Middle frontal gyrus (tissue), 1 donor: ENCODE results near the gene PANX2.

Experiments used
- DNase-seq: peaks from one replicate; pipeline ENCODE4 v3.0.0-alpha.2; 2015; ENCODE audit warnings: low spot score; ENCODE audit errors: extremely low spot score

The PANX2 gene

DNA sequence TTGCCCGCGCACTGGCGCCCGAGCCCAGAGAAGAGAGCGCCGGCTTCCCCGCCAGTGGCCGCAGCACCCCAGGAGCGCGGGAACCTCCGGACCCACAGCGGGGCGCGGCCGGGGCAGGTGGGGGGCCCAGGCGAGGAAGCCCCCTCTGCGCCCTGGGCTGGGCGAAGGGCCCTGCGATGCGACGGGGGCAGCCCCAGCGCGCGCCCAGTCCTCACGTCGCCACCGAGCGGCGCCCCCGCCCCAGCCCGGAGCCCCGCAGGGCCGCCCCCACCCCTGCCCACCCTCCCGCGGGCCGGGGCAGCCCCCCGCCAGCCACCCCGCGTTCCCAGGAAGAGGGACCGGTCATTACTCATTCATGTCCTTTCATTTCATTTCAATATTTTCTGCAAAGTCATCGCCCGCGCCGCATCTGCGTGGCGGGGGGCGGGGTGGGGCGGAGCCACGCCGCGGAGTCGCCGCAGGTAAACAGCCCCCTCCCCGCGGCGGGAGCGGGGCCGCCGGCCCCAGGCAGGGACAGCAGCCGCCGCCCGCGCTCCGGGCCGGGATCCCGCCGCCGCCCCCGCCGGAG, 673 bp upstream of the PANX2 start:
- DNase-seq = no peak

DNA sequence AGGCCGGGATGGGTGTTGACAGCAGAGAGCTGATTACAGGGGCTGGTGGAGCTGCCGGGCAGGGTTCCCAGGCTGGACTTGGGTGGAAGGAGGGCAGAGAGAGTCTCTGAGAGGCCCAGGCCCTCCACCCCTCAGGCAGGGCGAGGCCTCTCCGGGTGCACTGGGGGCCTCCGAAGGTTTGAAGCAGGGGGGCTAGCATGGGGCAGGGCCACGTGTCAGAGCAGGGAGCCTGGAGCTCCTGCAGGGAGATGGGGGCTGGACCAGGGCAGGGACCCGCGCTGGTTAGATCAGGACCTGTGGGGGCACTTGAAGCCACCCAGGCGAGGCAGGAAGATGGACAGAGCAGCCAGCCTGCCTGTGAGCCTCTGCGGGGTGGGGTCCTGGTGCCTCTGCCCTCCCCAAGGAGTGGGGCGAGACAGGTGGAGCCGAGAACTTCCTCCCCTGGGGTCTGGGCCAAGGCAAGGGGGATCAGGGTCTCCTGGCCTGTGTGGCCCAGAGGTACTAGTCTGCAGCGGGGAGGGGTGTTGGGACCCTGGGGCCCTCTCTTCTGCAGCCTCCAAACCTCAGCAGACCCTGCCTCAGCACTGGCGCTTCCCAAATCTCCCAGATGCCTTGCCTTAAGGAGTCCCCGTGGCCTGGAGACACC, 911 bp downstream of the PANX2 start:
- no peak for DNase-seq

DNA sequence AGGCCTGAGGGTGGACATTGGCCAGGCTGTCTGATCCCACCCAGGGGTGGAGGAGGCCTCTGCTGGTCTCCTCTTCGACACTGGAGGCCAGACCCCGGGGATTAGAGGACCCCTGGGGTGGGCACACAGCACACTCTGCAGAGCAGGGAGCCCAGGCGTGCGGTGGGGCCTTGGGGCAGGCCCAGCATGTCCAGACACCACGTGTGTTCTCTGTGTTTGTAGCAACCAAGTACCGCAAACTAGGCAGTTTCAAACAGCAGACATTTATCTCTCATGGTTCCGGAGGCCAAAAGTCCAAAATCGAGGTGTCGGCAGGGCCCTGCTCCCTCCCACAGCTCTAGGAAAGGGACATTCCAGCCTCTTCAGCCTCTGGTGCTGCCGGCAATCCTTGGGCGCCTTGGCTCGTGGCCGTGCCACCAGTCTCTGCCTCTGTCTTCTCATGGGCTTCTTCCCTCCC, 1.5 kb downstream of the PANX2 start:
- no peak for DNase-seq

DNA sequence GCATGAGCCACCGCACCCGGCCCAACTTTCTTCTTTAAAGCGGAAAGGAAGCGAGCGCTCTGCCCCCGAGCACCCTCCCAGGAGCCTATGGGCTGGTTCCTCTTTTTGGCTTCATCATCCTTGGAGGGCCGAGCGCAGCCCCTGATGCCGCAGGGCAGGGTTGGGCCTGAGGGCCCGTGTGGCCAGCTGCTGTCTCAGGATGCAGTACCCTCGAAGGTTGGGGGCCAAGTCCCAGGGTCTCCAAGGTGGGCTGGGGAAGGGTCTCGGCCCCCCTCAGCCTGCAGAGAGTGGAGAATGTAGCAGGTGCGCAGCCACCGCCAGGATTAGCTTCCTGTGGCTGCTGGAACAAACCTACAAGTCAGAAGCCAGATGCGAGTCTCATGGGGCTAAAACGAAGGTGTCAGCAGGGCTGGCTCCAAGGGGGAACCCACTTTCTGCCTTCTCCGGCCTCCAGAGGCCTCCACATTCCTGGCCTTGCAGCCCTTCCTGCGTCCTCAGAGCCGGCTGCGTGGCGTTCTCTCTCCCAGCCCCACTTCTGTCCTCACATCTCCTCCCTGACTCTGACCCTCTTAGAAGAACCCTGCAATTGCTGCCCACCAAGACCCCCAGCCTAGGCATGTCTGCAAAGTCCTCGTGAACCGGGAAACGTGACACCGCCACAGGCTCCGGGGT, 2.9 kb downstream of the PANX2 start:
- DNase-seq = no peak

DNA sequence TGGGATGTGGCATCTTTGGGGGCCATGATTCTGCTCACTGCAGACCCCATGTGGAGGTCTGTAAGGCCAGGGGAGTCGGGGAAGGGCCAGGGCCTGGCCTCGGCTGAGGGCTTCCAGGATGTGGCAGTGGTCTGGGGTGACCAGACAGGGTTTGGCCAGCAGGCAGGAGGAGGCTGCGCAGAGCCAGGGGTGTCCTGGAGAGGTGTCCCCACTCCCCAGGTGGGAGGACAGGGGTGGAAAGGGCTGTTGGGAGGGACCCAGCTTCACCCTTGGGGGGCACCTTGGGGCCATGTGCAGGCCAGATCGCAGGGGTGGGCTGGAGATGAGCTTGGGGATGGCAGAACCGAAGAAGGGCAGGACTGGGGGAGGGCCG, 3.4 kb downstream of the PANX2 start:
- DNase-seq = no peak

DNA sequence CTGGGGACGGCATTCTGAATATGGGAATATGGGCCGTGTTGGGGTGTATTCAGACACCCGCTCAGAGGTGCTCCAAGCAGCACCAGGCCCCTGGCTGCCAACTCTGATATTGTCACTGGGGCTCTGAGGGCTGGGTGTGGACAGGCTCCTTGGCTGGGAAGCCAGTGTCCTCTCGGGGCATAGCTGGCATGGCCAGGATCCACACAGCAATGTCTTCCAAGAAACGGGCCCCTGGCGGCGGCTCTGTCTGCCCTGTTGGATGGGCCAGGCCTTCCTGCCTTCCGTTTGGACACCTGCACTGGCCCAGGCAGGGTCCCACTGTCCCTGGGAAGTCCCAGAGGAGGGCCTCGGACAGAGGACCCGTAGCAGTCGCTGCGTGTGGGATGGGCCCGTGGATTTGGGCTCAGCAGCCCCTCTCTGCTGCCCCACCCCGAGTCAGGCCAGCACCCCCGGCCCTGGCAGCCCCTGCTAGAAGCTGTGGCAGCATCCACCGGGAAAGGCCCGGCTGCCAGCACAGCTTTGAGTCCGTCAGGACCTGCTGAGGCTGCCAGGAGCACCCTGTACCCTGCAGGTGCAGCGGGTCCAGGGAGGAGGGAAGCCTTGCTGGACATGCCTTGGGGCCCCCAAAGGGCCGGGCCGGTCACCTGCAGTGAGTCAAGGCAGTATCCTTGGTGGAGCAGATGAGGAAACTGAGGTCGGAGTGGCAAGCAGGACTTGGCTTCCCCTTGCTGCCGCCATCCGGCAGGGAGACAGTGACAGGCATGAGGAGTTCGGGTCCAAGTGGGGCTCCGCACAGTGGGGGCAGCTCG, 4.1 kb downstream of the PANX2 start:
- DNase-seq = no peak

DNA sequence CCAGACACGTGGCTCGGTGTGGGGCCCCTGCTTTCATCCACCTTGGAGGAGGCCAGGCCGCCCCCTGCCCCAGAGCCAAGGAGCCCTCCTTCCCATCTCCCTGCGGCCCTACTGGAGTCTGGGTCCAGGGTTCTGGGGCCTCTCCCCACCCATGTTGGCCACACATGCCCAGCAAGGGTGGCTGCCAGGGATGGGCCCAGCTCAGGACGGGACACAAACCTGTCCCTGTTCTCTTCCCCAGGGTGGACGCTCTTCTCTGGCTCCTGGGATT, 4.6 kb downstream of the PANX2 start:
- DNase-seq = no peak

DNA sequence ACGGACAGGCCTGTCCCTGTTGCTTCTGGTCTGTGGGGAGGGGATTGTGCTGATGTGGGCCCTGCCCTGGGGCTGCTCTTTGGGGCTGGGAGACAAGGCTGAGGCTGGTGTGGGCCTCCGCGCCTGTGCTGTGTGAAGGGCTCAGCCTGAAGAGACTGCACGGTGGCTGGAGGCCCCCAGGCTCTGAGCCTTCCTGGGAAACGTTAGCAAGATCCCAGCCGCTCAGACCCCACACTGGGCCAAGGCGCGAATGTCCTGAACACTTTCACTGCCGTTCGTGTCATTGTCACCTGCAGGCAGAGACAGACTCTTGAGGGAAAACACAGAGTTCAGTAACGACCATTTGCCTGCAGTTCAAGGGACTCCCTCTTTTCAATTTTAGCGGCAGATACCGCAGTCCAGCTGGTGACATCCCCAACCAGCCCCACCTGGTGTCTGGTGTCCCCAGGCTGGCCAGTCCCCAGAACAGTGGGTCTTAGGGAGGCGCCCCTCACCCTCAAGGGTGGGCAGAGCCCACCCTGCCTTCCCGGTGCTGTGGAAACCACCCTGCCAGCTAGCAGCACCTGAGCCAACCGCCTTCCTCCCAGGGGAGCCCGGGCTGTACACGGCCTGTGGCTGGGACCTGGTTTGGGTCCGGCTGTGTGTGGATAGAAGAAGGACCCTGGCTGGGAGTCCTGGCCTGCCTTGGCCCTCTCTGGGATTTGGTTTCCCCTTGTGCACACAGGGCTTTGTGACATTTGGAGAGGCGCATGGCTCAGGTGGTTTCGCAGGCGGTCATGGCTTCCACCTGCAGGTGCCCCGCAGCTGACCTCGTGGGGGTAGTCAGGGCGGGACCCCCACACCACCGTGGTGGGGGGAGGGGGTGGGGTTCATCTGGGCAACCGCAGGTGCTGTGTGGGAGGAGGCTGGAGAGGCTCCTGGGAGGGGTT, 5.7 kb downstream of the PANX2 start:
- no peak for DNase-seq

DNA sequence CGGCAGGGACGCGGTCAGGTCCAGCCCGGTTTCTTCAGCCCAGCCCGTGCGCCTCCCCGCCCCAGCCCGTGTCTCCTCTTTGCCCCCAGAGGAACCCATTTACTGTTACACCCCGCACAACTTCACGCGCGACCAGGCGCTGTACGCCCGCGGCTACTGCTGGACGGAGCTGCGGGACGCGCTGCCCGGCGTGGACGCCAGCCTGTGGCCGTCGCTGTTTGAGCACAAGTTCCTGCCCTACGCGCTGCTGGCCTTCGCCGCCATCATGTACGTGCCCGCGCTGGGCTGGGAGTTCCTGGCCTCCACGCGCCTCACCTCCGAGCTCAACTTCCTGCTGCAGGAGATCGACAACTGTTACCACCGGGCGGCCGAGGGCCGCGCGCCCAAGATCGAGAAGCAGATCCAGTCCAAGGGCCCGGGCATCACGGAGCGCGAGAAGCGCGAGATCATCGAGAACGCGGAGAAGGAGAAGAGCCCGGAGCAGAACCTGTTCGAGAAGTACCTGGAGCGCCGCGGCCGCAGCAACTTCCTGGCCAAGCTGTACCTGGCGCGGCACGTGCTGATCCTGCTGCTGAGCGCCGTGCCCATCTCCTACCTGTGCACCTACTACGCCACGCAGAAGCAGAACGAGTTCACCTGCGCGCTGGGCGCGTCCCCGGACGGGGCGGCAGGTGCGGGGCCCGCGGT, 6.5 kb downstream of the PANX2 start:
- DNase-seq = no peak

DNA sequence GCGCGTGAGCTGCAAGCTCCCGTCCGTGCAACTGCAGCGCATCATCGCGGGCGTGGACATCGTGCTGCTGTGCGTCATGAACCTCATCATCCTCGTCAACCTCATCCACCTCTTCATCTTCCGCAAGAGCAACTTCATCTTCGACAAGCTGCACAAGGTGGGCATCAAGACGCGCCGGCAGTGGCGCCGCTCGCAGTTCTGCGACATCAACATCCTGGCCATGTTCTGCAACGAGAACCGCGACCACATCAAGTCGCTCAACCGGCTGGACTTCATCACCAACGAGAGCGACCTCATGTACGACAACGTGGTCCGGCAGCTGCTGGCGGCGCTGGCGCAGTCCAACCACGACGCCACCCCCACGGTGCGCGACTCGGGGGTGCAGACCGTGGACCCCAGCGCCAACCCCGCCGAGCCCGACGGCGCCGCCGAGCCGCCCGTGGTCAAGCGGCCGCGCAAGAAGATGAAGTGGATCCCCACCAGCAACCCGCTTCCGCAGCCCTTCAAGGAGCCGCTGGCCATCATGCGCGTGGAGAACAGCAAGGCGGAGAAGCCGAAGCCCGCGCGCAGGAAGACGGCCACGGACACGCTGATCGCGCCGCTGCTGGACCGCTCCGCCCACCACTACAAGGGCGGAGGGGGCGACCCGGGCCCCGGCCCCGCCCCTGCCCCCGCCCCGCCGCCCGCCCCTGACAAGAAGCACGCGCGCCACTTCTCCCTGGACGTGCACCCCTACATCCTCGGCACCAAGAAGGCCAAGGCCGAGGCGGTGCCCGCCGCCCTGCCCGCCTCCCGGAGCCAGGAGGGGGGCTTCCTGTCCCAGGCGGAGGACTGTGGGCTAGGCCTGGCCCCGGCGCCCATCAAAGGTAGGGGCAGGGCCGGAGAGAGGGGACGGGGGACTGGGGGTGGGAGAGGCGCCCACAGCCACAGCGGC, 7.3 kb downstream of the PANX2 start:
- DNase-seq = no peak

DNA sequence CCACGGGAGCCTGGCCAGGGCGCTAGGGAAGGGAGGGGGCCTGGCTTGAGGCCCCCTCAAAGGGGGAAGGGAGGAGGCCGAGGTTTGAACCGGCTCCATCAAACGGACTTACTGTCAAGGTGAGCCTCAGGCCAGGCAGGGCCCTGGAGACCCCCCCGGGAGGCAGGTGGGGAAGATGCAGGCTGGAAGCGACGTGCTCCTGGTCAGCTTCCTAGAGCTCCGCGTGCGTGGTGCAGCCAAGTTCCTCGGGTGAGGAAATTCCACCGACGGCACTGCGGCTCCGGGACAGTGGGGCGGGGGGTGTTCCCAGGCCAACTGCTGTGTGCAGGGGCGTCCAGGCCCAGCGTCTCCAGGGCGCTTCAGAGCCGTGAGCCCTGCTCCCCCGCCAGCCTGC, 7.9 kb downstream of the PANX2 start:
- DNase-seq = no peak

DNA sequence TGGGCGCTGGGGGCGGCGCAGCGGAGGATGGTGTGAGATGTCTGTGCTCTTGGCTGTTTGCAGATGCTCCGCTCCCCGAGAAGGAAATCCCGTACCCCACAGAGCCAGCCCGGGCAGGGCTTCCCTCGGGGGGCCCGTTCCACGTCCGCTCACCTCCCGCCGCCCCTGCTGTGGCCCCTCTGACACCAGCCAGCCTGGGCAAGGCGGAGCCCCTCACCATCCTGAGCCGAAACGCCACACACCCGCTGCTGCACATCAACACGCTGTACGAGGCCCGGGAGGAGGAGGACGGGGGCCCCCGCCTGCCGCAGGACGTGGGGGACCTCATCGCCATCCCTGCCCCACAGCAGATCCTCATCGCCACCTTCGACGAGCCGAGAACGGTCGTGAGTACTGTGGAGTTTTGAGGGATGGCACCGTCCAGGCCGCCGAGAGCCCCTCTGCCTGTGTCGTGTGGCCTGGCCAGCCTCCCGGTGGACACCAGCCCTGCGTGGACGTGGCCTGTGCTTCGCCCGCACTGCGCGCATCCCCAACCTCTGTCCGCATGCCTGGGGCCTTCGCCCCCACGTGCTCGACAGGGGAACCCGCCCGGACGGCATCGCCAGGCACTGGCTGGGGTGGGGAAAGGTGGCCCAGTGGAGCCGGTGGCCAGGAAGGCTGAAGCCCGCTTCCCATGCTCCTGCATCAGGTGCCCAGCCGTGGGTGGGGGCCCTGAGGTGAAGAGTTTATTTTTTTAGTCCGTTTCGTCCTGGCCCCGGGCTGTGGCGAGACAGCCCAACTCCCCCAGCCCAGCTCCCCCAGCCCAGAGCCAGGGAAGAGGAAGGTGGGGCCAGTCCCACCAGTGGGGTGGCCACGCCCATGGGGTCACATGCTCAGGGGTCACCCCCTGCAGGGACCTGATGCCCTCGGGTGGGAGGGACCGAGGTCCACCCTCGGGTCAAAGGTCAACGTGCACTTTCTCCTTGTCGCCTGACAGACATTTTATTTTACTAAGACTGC, 8.6 kb downstream of the PANX2 start:
- DNase-seq = no peak

DNA sequence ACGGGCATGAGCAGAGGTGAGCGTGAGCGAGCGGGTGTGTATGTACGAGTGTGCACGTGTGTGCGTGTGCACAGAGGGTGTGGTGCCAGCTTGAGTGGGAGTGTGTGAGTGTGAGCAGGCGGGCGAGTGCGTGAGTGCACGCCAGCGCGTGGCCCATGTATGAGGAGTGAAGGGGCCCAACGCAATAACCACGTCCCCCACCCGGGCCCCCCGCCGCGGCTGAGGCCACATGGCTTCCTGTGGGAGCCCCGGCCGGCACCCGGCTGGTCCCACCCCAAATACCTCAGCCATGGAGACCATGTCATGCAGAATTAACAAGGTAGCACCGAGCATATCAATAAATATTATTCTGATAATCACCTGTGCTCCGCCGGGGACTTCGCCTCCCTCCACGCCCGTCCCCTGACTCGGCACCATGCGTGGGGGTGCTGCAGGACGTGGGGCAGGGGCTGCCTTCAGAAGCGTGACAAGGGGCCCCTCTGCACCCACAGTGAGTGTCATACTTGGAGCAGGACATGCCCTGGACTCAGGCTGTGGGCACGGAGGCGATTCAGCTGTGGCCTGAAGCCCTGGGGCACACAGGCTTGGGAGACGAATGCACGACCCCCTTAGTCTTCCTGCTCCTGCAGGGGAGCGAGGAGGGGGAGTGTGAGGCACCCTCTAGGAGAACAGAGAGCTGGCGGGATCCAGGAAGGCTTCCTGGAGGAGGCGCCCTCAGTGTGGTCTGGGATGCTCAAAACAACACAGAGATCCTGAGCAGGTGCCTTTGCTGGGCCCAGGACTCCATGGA, 9.6 kb downstream of the PANX2 start:
- DNase-seq = no peak

DNA sequence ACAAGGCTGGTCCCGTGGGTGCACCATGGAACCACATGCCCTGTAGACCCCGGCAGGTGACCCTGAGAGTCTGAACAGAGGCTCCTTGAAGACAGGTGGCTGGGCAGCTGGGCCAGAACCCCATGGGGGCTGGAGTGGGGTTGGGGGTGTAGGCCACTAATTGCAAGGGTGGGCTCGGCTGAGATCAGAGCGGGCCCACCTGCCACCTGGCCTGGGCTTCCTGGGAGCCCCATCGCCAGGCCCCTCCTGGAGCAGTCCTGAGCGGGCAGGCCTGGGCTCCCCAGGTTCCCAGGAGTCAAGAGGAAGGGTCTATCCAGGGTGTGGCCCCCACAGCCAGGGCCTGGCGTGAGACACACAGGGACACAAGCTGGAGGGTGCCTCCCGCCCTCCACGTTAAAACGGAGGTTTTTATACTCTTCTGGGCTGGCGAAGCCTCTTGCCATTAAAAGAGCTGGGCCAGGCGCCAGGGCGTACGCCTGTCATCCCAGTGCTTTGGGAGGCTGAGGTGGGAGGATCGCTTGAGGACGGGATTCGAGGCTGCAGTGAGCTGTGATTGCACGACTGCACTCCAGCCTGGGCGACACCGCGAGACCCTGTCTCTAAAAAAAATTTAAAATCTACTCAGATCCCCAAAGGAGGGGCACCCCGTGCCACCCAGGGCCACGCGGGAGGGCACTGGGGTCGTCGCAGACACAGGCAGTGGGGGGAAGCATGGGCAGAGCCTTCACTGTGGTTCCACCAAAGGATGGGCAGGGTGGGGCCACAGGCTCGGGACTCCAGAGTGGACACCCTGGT, 10.4 kb downstream of the PANX2 start:
- no peak for DNase-seq

DNA sequence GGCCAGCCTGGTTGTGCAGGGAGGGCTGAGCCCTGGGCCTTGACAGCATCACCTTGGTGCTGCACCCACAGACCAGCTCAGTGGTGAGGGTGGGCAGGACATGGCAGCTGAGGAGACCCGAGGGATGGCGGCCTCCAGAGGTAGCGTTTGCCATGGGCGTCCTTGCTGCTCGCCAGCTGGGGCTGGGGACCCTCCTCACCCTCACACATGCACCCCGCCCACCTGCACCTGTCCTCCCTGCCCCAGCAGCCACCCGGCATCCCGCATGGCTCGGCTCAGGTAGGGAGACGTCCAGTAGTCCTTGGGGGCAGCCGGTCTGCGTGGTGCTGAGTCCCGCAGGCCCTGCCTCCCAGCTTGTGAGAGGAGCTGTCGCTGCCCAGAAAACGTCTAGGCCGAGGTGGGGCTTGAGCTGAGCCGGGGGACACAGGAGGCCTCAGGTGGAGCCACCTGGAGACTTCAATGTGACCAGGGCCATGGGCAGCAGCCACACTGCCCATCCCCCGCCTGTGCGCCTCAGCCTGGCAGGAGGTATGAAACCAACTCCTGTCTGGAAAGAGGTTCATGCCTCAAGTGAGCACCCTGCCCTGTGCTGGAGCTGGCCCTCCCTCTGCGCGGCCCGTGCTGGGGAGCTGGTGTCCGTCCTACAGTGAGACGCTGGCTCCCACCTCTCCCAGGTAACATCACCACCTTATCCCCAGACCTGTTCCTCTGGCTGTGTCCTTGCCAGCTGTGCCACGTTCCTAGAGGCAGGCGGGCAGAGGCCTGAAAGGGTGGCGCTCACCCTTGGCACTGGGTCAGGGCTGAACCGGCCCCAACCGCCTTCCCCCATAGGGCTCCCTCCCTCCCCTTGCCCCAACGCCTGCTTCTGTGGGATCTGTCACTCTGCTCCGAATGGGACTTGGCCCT, 11.9 kb downstream of the PANX2 start:
- no peak for DNase-seq
